Germinal center (tissue), 1 donor: ENCODE data around the gene IFRD2.

Source experiments
- DNase-seq: peaks from one replicate; pipeline ENCODE4 v3.0.0; 2012; ENCODE audit warnings: mixed read lengths, low spot score

IFRD2 gene

DNA sequence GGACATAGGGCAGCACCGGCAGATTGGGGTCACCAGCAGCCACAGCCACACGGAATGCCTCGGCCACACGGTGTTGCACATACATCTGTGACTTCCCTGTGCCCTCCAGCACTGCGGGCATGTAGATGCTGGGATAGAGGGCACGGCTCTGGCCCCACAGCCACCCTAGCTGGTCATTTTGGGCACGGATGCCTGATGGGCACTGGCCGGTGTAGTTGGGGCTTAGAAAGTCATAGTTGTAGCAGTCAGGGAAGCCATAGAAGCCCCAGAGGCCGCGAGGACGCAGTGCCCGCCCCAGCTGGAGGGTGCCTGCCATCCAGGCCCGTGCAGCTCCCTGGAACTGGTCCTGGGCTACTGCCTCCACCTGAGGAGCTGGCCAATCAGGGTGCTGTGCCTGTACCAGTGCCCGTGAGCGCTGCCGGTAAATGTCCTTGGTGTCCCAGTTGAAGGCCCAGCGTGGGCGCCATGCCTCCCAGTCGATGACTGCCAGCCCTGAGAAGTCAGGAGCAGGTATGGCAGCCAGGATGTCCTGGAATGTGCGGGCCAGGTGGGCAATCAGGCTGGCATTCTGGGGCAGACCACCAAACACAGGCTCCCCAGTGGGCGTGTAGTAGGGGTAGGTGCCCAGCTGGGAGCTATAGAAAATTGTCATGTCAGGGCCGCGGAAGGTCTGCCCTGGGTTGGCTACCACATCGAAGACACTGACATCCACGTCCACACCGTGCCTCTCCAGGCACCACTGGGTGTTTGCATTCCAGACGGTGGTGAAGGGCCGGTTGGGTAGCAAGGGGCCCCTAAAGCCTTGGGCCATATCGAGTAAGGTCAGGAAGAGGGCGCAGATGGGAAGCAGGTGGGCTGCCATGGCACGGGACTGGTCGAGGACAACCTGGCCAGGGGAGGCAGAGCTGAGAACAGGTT, 10.1 kb upstream of the IFRD2 start:
- DNase-seq: no peak

DNA sequence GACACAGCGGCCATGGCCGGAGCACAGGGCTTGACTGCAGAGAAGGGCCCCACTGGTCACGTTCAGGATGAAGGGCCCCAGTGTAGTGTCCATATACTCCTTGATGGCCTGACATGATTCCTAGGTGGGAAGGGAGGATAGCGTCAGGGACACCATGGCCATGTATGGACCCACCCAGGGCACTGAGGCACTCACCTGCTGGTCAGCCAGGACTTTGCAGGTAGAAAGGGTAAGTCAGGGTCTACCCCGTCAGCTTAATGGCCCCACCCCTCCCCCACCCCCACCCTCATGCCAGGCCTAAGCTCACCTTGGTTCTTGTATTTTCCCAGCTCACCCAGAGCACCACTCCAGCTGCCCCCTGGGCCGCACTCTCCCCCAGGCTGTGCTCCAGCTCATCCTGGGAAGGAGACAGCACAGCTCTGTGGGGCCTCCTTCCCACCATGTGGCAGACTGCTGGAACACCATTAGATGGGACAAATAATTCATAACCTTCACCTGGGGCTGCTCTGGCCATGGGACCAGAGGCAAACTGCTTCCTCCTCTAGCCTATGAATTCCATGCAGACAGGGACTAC, 8.5 kb upstream of the IFRD2 start:
- no peak for DNase-seq

DNA sequence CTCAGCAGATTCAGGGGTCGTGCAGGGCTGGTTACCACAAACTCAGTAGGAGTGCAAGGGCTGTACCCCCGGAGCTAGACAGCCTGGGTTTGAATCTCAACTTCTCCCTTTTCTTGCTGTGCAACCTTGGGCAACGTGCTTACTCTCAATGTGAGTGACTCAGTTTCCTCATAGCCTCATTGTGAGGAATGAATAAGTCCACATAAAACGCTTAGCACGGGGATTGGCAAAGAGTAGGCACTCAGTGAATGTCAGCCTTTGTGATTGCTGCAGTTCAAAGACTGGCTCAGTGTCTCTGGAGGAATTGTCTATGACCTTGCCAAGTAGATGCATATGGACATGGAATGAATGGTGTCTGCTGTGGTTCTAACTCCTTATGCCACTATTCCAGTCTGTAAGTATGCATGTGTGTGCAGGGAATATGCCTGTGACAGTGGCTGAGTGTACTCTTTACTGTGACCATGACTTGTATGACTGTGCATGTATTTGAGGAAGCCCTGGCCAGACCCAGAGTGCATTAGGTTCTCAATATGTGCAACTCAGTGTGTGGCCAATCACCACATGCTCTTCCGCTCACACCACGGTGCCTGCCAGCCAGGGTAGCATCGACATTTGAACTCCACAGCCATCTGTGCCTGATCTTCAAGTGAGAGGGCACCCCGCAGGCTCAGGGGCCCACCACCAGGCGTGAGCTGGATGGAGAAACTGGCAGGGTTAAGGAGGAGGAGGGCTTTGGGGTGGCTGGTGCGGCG, 7.9 kb upstream of the IFRD2 start:
- DNase-seq: no peak

DNA sequence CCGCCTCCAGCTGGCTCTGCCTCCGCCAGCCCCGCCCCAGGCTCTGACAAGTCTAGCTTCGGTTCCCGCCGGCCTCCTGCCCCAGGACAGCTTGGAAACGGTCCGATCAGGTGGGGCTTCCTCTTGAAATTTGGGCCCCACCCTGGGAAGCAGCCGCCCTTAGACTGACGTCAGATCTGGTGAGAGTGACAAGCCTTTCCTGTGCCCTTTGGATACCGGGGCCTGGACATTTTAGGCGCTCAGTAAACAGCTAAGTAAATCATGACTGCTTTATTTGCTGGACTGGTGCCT, 7.4 kb upstream of the IFRD2 start:
- DNase-seq: no peak

DNA sequence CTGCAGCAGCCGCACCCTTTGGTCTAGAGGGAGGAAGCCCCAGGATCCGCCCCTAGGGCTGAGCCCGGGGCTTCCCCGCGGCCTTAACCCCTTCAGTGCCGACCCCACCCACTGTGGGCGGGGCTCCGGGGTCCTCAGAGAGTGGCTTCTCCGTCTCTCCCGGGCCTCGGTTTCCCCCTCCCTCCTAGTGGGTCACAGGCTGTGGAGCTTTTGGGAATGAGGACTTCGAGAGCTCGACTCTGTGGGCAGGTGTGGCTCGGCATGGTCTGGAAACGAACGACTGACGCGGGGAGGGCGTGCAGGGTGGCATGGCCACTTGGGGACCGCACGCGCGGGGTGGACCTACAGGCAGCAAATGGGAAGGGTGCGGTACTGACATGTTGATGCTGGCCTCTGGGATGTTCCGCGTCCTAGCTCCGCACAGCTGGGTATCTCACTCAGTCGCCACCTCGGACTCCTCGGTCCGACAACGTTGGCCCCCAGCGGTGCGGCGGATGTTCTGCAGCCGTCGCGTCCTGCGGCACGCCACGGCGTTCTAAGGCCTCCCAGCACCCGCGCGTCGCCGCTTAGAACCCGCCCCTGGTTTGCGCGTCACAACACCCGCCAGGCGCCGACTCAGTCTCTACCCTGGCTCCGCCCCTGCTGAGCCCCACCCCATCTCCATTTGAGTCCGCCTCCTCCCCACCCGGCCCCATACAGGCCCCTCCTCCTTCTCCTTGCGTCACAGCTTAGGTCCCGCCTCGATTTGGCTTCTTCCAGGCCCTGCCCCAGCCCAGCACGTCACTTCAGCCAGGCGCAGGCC, 6.8 kb upstream of the IFRD2 start, which contains the start of the genes HYAL3 and NAA80:
Gene HYAL3 (minus strand): TSS at position 570 of the 802 bp plus-strand sequence. CDS start 3,803 bp downstream, outside the sequence.
Gene NAA80 (minus strand): TSS at position 570 of the 802 bp plus-strand sequence. CDS start 1,942 bp downstream, outside the sequence.
- peak; percentile 99 for DNase-seq

DNA sequence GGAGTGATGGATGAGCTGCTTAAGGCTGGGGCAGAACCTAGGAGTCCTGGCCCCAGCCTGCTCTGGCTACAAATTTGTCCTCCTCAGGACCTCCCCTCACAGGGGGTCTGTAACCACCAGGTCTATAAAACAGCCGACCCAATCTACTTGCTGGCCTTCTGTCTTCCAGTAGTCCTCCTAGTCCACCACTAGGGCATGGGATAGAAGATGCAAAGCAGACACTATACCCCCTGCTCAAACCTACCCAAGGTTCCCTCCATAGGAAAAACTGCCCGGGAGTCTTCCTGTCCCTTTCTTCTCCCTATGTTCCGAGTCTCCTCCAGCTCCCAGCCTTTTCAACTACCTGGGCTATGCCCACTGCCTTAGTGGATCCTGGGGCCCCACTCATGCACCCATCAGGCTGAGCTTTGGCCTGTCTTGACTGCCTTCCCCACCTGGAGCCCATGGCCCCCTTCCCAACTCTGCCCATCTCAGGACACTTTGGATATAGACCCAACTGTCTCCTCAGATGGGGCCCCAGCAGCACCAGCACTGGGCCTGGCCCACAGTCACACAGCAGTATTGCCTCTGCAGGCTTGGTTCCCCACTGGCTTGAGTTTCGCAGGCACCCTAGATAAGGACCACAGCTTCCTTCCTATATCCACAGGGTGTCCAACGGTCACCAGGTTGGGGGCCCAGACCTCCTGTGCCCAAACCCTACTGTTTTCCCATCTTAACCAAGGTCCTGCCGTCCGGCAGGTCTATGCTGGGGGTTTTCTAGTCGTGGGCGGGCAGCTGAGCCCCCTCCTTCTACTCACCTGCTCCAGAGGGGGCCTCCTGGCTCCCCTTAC, 5.9 kb upstream of the IFRD2 start:
- no peak for DNase-seq

DNA sequence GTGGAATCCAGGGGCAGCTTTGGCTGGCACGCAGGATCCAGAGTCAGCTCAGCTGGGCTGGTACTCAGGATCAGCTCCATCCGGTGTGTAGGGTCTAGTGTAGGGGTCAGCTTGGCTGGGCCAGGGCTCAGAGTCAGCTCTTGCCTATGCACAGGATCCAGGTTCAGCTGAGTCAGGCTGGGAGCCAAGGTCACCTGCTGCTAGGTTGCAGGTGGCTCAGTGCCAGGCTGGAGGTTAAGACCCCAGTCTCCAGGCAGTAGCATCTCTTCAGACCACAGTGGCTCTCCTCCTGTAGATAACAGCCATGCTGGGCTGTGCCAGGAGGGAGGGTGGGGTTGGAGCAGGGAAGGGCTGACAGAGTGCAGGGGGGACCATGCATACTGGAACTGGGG, 5.2 kb upstream of the IFRD2 start:
- DNase-seq: no peak

DNA sequence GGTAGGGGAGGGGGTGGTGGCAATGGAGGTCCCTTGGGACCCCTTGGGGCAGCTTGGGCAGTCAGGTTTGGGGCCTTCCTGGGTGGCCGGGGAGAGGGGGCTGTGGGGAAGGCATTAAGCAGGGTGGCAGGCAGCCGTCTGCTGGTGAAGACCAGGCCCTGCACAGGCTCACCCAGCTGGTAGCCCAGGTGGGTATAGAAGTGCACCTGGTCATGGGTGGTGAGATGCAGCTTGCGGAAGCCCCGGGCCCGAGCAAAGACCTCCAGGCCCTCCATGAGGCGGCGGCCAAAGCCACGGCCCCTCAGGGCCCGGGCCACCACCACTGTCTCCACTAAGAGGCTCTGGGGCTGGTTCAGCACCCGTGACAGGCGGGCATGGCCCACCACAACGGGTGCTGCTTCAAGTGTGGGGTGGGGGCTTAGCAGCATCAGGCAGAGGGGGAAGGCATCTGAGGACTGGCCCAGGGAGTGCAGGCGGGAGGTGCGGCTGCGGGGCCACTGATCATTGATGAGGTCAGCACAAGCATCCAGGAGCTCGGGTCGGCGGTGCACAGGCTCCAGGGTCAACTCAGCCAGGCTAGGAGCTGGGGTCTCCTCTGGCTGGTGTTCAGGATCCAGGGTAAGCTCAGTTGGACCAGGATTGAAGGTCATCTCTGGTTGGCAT, 4.6 kb upstream of the IFRD2 start:
- no peak for DNase-seq

DNA sequence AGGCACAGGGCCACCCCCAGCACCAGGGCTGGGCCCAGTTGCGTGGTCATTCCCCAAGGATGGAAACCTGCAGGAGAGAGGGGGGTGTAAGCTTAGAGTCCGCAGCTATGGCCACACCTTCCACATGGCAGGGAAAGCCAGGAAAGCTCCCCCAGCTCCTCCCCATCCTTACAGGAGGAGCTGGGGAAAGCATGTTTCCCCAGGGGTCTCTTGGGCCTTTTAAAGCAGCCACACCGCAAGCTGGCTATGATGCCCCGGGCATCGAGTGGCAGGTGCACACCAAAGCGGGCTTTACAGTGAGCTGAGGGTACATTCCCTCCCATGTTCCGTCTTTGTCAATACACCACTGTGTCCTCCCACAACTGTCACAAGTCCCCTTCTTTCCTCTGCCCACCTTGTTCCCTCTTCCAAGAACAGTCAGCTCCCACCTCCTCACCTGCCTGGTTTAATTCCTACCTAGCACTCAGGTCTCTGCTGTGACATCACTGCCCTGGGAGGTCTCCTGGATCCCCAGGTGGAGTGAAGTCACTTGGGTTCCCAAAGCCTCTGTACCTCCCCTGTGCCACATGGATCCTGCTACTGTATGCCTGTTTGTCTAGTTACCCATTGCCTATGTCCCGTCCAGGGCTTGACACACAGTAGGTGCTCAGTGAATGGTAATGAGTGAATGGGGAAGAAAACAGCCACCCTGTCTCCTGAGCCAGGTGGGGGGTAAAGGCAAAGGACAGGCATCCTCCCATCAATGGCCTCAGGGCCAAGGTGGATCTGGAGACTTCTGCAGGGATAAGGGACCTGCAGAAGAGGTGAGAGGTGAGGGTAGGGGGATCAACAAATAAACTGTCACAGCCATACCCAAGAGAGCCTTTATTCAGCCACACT, 3.6 kb upstream of the IFRD2 start:
- no peak for DNase-seq

DNA sequence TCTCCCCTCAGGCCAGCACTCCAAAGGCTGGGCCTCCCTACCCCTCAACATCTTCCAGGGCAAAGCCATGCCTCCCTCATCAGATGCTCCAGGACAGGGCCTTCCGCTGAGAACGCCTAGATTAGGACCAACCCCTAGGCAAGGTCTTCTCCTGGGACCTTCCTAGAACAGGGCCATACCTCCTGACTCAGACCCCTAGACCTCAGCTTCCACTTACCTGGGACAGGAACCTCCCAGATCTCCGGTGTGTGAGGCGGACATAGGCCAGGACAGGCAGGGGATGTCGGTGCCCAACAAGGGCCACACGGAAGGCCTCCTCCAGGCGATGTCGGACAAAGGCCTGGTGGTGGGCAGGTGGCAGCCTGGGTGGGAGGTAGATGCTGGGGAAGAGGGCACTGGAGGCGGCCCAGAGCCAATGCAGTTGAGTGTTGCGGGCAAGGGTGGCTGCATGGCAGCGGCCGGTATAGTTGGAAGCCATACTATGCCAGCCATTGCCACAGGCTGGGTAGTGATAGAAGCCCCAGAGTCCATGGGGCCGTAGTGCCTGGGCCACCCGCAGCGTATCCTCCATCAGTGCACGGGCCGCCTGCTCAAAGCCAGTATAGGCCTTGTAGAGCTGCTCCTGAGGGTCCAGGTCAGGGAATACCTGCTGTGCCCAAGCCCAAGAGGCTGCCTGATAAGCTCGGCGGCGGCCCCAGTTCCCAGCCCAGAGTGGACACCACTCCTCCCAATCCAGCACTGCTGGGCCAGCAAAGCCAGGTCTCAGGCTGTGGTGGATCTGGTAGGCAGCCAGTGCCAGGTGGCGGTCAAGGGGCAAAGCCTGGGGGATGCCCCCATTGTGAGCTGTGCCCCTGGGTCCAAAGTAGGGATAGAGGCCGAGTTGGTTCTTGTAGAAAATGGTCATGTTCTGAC, 2.5 kb upstream of the IFRD2 start:
- DNase-seq: no peak

DNA sequence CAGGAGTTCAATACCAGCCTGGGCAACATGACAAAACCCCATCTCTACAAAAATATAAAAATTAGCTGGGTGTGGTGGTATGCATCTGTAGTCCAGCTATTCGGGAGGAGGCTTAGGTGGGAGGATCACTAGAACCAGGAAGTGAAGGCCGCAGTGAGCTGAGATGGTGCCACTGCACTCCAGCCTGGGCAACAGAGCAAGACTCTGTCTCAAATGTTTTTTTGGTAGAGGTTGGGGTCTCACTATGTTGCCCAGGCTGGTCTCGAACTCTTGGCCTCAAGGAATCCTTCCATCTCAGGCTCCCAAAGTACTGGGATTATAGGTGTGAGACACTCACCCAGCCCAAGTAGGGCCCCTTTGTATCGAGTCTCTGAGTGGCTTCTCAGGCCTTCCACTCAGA, 1.9 kb upstream of the IFRD2 start:
- DNase-seq: no peak

DNA sequence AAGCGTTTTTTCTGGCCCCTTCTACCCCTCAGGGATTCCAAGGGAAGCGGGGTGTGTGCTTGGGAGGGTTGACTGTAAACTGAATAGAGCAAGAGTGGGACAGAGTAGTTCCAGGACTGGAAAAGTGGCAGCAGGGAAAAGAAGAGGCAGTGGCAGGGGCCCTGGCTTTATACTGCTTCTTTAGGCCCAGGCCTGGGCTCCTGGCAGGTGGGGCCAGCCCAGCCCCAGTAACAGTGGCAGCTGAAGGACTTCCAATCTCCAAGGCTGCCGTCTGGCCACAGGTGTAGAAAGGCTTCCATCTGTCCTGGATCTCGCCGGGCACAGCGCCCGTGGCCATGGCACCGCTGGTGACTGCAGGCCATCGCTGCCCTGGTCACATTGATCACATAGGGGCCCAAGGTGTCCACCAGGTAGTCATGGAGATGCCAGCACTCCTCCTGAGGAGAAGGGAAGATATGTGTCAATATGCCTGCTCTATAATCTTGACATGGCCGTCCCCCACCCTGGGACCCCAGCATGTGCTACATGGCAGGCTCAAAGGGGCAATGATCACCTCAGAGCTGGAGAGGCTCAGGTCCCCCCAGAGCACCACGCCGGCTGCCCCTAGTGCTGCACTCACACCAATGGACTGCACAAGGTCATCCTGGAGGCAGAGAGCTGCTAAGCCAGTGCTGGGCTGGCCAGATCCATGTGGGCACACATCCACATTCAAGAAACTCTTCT, 1.0 kb upstream of the IFRD2 start:
- no peak for DNase-seq

DNA sequence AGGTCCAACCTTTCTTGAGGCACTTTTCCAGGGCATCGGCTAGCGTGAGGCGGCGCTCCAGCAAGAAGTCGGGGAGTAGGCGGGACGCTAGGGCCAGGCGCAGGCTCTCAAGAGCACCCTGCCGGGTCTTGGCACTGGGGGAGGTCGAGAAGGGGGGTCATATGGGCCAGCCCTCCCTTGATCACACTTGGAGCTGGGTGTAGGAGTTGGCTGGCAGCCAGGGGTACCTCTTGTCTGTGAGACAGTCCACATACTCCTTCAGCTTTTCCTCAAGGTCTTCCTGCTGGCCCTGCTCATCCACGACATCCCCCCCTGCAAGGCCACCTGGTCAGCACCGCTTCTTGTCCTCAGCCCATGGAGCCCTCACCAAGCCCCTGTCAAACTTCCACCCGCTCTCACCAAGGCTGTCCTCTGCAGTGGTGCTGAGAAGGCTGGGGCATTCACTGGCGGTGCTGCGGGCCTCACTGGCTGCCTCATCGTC, 2.0 kb downstream of the IFRD2 start:
- DNase-seq: no peak

DNA sequence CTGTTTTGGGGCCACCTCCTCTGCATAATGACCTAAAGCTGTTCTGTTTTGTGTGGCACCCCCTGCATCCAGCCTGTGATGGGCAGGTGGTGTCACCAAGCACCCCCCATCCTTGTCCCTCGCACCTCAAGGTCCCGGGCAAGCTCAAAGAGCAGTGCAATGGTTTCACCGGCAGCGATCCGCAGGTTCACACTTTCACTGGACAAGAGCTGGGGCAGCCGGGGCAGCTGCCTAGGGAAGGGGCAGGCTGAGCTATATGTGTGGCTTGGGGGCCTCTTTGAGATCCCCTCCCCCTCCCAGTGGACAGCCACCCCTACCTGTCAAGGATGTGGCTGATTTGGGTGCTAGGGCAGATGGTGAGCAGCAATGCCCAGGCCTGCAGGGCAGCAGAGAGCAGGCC, 3.1 kb downstream of the IFRD2 start:
- DNase-seq: no peak

DNA sequence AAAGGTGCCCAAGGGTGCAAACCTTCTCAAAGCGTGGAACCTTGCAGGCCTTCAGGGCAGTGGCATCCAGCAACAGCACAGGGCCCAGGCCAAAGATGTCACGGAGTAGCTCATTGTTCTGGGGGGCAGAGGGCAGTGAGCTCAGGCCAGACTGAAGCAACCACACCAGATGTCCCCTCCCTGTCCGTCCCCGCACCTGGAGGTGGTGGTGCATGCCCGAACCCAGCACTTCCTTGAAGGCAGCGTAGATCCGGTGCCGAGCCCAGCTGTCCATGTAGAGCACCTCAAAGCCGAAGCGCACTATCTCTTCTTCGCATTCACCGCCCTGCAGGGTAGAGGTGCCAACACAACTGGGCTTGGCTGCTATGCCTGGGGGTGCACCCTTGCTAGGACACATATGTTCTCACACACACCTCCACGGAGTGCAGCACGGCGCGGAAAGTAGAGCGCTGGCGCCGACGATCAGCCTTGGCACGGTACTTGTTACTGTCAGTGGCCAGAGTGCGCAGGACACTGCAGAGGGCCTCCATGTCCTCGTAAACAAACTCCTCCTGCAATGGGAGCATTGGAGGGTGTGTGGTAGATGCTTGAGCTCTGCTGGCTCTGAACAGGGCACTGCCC, 3.7 kb downstream of the IFRD2 start:
- DNase-seq: no peak

DNA sequence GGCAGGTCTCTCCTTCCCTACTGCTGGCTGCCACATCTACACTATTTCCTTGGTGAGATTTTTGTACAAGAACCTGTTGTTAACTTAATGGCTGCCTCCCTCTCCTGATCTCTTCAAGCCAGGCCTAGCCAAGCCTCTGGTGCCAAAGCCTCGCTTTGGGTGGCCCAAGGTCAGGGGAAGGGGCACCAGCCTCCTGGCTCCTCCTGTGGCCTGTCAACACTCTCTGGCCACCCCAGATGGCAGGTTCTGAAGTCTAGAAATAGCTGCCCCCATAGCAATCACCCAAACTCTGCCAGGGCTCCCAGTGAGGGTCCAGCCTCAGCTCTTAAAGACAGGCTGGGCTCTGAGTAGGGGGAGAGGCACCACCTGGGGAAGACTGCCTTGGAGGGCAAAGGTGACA, 5.0 kb downstream of the IFRD2 start:
- DNase-seq: no peak
